Measurements from ENCODE around the gene YIF1A.

- no peak for TF ChIP-seq CTCF (IDR thresholded peaks at IDR 0.05)
- TF ChIP-seq ZFX (IDR thresholded peaks at IDR 0.05; ENCODE audit: borderline replicate concordance): no peak
These were observed 24.6 kb downstream of the YIF1A start for GRCh38 chr11:66264383-66264782.
